Astrocyte of the cerebellum (primary cell): ENCODE data around the gene GALNT14.
"Not testable (repeated sequence)": the region's sequence is repeated elsewhere in the genome, so short reads cannot be mapped to it uniquely, and the experiment has no call there.

Experiments used
- DNase-seq: peaks from one replicate; pipeline ENCODE4 v3.0.0-alpha.2; 2011; ENCODE audit warnings: low read depth
- H3K4me3 ChIP-seq: 2 replicates; pipeline ENCODE4 v1.5.1; 2011; ENCODE audit warnings: mild to moderate bottlenecking, low read depth, low read length, moderate library complexity
- CTCF ChIP-seq: IDR thresholded peaks from 2 replicates; pipeline ENCODE4 v1.5.1; 2012; ENCODE audit warnings: low read length, low read depth, moderate library complexity, mild to moderate bottlenecking; ENCODE audit errors: missing control alignments
- in situ Hi-C: cut with HindIII; loops from 2 replicates; pipeline ENCODE4 v1.10.0; 2017; ENCODE audit warnings: low sequenced_read_pairs

The GALNT14 gene

GRCh38 chr2:30914456-30914855 lies 223.8 kb downstream of the GALNT14 start:
- no peak overlapping the region for H3K4me3 ChIP-seq
- DNase-seq = no peak
- TF ChIP-seq CTCF = no peak
- in situ Hi-C loops = no loop called here

- no peak for DNase-seq
- no peak for TF ChIP-seq CTCF
- in situ Hi-C loops = no loop called here
- no peak overlapping the region for H3K4me3 ChIP-seq
Measured at GRCh38 chr2:30912056-30912455, 226.2 kb downstream of the GALNT14 start.

GRCh38 chr2:30911327-30911726 lies 226.9 kb downstream of the GALNT14 start:
- H3K4me3 ChIP-seq = no peak overlapping the region
- in situ Hi-C loops = no loop called here
- TF ChIP-seq CTCF = no peak
- no peak for DNase-seq

GRCh38 chr2:30910686-30911085 lies 227.6 kb downstream of the GALNT14 start:
- H3K4me3 ChIP-seq = no peak overlapping the region
- DNase-seq = no peak
- in situ Hi-C loops = no loop called here
- no peak for TF ChIP-seq CTCF

- H3K4me3 ChIP-seq, DNase-seq, in situ Hi-C loops: not testable (repeated sequence)
Measured at GRCh38 chr2:30904437-30904836, 233.8 kb downstream of the GALNT14 start.

- in situ Hi-C loops = no loop called here
- no peak for TF ChIP-seq CTCF
- DNase-seq = no peak
- no peak overlapping the region for H3K4me3 ChIP-seq
Measured at GRCh38 chr2:30903326-30903725, 234.9 kb downstream of the GALNT14 start.

- no peak for TF ChIP-seq CTCF
- DNase-seq = no peak
- in situ Hi-C loops = no loop called here
- H3K4me3 ChIP-seq = no peak overlapping the region
Measured at GRCh38 chr2:30900381-30900780, 237.9 kb downstream of the GALNT14 start.
